ENCODE data around the gene PCMTD2.

The PCMTD2 gene

DNA sequence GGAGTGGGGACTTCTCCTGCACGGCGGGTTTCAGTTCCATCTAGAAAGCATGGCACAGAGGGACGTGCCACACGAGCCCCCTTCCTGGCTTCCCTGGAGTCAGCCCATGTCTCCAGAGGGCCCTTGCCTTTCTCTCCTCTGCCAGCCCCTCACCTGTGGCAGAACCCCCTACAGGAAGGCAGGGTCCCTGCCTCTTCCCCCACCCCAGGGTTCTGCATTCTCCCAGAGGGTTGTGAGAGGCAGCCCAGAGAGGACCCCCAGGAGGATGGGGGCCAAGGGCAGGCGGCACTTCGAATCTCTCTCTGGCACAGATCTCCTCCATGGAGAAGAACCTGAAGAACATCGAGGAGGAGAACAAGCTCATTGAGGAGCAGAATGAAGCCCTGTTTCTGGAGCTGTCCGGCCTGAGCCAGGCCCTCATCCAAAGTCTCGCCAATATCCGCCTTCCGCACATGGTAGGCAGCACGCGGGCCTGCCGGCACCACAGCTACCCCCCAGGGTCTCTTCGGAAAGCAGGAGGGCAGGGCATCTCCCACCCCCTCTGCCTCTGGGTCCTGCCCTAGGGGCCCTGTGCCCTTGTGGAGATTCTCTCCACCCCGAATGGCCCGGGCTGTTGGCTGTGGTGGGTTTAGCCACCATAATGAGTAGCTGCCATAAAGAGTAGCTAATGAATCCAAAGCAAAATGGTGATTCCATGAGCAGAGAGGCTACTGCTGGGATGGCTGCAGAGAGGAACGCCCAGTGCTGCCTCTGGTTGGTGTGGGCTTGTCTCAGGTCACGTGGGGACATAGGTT, 15.9 kb upstream of the PCMTD2 start:
- Histone ChIP-seq H3K9me3 (ENCODE audit: control insufficient read depth in 2 of 2, low read length in 2 of 2) (no peaks in the 10 kb centered on the region), H3K27ac (ENCODE audit: low read depth in 2 of 2, low read length in 2 of 2) (no peak overlapping the region), H3K36me3 (ENCODE audit: control insufficient read depth in 2 of 2, insufficient read depth in 2 of 2, low read length in 2 of 2) (no peaks in the 10 kb centered on the region), H3K9ac (ENCODE audit: low read depth in 1 of 2, low read length in 2 of 2) (no peak overlapping the region), H3K4me1 (ENCODE audit: control insufficient read depth in 2 of 2, insufficient read depth in 2 of 2, low read length in 2 of 2) (no peaks in the 10 kb centered on the region), H3K4me3 (ENCODE audit: low read length in 2 of 2) (no peak overlapping the region), H3K27me3 (ENCODE audit: control insufficient read depth in 2 of 2, insufficient read depth in 2 of 2, low read length in 2 of 2) (no peaks in the 10 kb centered on the region)

DNA sequence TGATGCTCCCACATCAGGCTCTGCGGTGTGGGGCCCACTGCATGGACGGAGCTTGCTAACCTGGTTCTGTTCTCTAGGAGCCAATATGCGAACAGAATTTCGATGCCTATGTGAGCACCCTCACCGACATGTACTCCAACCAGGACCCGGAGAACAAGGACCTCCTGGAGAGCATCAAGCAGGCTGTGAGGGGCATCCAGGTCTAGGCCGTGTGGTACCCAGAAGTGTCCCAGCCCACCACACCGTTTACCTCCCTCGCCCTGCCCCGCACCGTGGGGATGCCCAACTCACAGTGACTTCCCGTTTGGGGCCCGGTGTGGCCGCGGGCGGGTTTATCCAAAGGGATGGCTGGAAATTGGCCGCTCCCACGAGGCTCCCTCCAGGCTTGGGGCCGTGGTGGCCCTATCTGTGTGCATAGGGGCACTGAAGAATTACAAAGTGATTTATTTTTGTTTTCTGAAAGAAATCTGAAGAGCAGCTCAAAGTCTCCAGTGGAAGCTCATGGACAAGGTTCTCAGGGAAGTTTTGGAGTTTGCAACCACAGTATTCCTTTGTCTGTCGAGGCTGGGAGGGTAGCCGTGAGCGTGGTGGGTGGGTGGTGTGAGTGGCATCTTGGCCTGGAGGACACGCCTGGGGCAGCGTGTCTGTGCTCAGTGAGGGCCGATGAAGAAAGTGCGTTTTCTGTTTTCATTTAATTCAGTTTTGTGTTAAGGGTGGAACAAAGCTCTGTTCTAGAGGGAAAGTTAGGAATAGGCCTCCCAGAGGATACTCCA, 15.1 kb upstream of the PCMTD2 start:
- H3K4me3 ChIP-seq (ENCODE audit: low read length in 2 of 2) = no peak overlapping the region
- no peaks in the 10 kb centered on the region for H3K9me3 ChIP-seq (ENCODE audit: control insufficient read depth in 2 of 2, low read length in 2 of 2)
- no peak overlapping the region for H3K27ac ChIP-seq (ENCODE audit: low read depth in 2 of 2, low read length in 2 of 2)
- H3K27me3 ChIP-seq (ENCODE audit: control insufficient read depth in 2 of 2, insufficient read depth in 2 of 2, low read length in 2 of 2) = peaks cover 0 to 2% of the 10 kb centered on the region in 2 donors
- no peaks in the 10 kb centered on the region for H3K4me1 ChIP-seq (ENCODE audit: control insufficient read depth in 2 of 2, insufficient read depth in 2 of 2, low read length in 2 of 2)
- no peaks in the 10 kb centered on the region for H3K36me3 ChIP-seq (ENCODE audit: control insufficient read depth in 2 of 2, insufficient read depth in 2 of 2, low read length in 2 of 2)
- no peak overlapping the region for H3K9ac ChIP-seq (ENCODE audit: low read depth in 1 of 2, low read length in 2 of 2)

DNA sequence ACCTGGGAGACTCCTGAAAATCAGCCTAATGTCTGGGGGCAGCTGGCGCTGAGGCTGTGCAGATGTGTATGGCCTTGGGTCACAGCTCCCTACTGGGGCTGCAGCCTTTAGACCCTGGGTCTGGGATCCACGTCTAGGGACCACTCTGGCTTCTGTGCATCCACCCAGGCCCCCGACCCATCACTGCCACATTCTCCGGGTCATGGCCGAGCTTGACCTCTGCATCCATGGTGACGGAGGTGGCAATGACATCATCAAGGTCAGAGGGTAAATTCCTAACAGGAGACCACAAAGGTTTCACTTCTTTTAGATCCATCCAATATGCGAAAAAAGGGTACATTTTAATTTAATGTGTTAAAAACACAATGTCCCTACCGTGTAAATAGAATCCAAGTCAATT, 14.5 kb upstream of the PCMTD2 start:
- Histone ChIP-seq H3K27me3 (ENCODE audit: control insufficient read depth in 2 of 2, insufficient read depth in 2 of 2, low read length in 2 of 2) (peaks cover 0 to 2% of the 10 kb centered on the region in 2 donors), H3K9ac (ENCODE audit: low read depth in 1 of 2, low read length in 2 of 2) (no peak overlapping the region), H3K4me3 (ENCODE audit: low read length in 2 of 2) (no peak overlapping the region), H3K36me3 (ENCODE audit: control insufficient read depth in 2 of 2, insufficient read depth in 2 of 2, low read length in 2 of 2) (no peaks in the 10 kb centered on the region), H3K27ac (ENCODE audit: low read depth in 2 of 2, low read length in 2 of 2) (no peak overlapping the region), H3K9me3 (ENCODE audit: control insufficient read depth in 2 of 2, low read length in 2 of 2) (no peaks in the 10 kb centered on the region), H3K4me1 (ENCODE audit: control insufficient read depth in 2 of 2, insufficient read depth in 2 of 2, low read length in 2 of 2) (no peaks in the 10 kb centered on the region)

DNA sequence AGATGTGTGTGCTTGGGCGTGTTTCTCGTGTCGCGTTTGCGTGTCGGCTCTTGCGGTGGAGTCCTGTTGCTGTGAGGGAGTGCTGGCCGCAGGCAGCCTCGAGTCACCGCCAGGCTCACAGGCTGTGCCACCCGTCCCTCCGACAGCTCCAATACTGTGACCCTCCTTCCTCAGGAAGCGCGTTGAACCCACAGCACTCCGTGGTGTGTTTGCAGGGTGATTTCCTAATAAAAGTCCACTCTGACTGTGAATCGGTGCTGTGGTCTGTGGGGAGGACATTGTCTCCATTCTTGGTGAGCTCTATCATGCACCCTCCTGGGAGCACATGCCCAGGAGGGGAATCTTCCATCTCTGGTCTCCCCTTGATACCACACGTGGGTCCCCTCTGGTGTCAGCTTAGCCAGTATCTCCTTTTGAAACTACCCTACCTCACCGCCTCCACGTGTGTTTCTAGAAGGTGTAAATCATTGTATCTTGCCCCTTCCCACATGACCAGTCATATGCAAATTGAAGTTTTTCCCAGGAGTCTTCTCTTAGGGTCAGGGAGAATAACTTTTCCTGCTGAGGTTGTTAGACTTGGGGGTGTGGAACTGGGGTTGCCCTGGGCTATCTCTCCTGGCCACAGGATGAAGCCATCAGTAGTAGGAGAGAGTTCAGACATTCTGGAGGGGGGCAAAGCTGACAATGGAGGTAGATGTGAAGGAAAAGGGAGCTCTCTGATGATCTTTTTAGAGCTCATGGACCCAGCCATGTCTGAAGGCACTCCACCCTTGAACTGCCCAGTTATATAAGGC, 13.3 kb upstream of the PCMTD2 start:
- no peaks in the 10 kb centered on the region for H3K36me3 ChIP-seq (ENCODE audit: control insufficient read depth in 2 of 2, insufficient read depth in 2 of 2, low read length in 2 of 2)
- H3K4me1 ChIP-seq (ENCODE audit: control insufficient read depth in 2 of 2, insufficient read depth in 2 of 2, low read length in 2 of 2) = no peaks in the 10 kb centered on the region
- no peaks in the 10 kb centered on the region for H3K9me3 ChIP-seq (ENCODE audit: control insufficient read depth in 2 of 2, low read length in 2 of 2)
- peaks cover 0 to 2% of the 10 kb centered on the region in 2 donors for H3K27me3 ChIP-seq (ENCODE audit: control insufficient read depth in 2 of 2, insufficient read depth in 2 of 2, low read length in 2 of 2)
- H3K4me3 ChIP-seq (ENCODE audit: low read length in 2 of 2) = no peak overlapping the region
- no peak overlapping the region for H3K27ac ChIP-seq (ENCODE audit: low read depth in 2 of 2, low read length in 2 of 2)
- no peak overlapping the region for H3K9ac ChIP-seq (ENCODE audit: low read depth in 1 of 2, low read length in 2 of 2)

DNA sequence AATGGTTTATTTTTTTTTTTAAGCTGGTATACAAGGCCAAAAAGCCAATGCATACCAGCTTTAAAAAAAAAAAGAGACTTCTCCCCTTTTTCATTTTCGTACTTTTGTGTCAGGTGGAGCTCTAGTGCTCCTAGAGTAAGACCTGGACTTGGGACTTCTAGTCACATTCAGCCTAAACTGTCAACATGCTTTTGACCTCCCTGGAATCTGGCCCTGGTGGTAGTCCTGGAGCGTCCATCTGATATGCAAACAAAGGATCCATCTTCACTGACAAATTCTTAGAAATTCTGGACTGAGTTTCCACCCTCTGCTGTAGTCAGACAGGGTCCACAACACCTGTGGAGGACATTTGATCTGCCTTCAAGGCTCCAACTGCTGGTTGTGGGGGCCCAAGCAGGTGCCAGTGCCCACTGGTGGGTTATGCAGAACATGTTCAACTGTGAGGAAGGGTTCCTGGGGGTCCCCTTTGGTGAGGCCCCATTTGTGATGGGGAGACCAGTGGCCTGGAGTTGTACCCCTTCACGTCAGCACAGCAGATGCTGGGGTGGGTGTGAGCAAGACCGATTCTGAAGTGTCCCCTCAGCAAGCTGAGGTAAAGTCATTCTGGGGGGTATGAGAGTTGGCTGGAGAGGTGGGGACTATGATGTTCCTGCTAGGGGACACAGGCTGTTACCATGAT, 12.6 kb upstream of the PCMTD2 start:
- H3K4me1 ChIP-seq (ENCODE audit: control insufficient read depth in 2 of 2, insufficient read depth in 2 of 2, low read length in 2 of 2) = no peaks in the 10 kb centered on the region
- no peak overlapping the region for H3K4me3 ChIP-seq (ENCODE audit: low read length in 2 of 2)
- H3K27ac ChIP-seq (ENCODE audit: low read depth in 2 of 2, low read length in 2 of 2) = no peak overlapping the region
- H3K9ac ChIP-seq (ENCODE audit: low read depth in 1 of 2, low read length in 2 of 2) = no peak overlapping the region
- no peaks in the 10 kb centered on the region for H3K36me3 ChIP-seq (ENCODE audit: control insufficient read depth in 2 of 2, insufficient read depth in 2 of 2, low read length in 2 of 2)
- peaks cover 0 to 2% of the 10 kb centered on the region in 2 donors for H3K27me3 ChIP-seq (ENCODE audit: control insufficient read depth in 2 of 2, insufficient read depth in 2 of 2, low read length in 2 of 2)
- no peaks in the 10 kb centered on the region for H3K9me3 ChIP-seq (ENCODE audit: control insufficient read depth in 2 of 2, low read length in 2 of 2)

DNA sequence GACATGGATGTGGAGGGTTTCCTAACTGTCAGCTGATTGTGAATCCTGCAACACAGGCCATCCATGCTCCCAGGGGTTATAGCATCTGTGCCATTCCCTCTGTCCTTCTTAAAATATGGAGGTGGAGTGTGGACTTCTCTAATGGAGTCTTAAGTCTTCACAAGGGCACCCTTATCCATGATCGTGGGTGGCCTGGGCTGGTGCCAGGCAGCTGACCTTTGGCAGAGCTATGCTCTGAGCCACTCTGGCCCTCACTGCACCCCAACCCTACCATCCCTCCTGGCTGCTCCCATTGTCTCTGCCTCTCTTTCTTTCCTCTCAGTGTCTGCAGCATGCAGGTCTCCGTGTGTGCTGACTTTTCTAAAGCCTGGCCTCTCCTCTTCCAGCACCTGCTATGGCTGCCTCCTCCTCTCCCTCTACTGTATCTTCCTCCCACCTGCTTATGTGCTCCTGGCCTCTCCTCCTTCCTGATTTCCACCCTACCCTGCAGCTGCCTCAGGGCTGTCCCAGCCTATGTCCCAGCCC, 11.2 kb upstream of the PCMTD2 start:
- Histone ChIP-seq H3K27me3 (ENCODE audit: control insufficient read depth in 2 of 2, insufficient read depth in 2 of 2, low read length in 2 of 2) (peaks cover 0 to 2% of the 10 kb centered on the region in 2 donors), H3K9ac (ENCODE audit: low read depth in 1 of 2, low read length in 2 of 2) (no peak overlapping the region), H3K4me3 (ENCODE audit: low read length in 2 of 2) (no peak overlapping the region), H3K4me1 (ENCODE audit: control insufficient read depth in 2 of 2, insufficient read depth in 2 of 2, low read length in 2 of 2) (no peaks in the 10 kb centered on the region), H3K27ac (ENCODE audit: low read depth in 2 of 2, low read length in 2 of 2) (no peak overlapping the region), H3K36me3 (ENCODE audit: control insufficient read depth in 2 of 2, insufficient read depth in 2 of 2, low read length in 2 of 2) (no peaks in the 10 kb centered on the region), H3K9me3 (ENCODE audit: control insufficient read depth in 2 of 2, low read length in 2 of 2) (no peaks in the 10 kb centered on the region)

DNA sequence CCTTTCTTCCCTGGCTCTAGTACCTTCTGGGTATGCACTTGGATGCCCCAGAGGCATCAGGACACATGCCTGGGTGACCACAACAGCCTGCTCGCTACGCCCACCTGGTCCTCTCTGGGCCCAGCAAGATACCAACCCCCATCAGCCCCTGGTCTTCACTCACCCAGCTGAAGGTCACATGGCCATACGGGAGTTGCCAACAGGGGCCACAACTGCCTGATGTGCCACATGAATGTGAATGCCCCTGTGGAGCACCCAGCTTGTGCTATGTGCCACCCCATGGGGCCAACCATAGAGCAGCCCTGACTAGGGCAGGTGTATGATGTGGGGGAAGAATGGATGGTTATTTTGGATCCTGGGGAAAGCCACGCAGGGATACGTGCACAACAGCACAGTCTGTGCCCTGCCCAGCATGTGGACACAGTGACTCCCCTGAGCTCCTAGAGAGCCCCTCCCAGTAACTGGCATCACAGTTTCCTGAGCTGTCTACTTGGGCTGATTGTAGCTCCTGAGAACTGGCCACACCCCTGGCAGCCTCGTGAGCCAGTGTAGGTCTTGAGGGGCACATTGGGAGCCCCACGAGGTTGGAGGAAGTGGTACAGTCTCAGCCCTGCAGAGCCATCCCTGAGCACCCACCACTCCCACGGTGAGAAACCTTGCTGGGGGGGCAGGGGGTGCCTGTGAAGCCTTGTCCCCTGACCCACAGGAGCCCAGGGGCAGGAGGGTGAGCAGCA, 10.5 kb upstream of the PCMTD2 start:
- no peaks in the 10 kb centered on the region for H3K4me1 ChIP-seq (ENCODE audit: control insufficient read depth in 2 of 2, insufficient read depth in 2 of 2, low read length in 2 of 2)
- H3K9me3 ChIP-seq (ENCODE audit: control insufficient read depth in 2 of 2, low read length in 2 of 2) = no peaks in the 10 kb centered on the region
- H3K9ac ChIP-seq (ENCODE audit: low read depth in 1 of 2, low read length in 2 of 2) = no peak overlapping the region
- H3K27ac ChIP-seq (ENCODE audit: low read depth in 2 of 2, low read length in 2 of 2) = no peak overlapping the region
- H3K4me3 ChIP-seq (ENCODE audit: low read length in 2 of 2) = no peak overlapping the region
- peaks cover 0 to 2% of the 10 kb centered on the region in 2 donors for H3K27me3 ChIP-seq (ENCODE audit: control insufficient read depth in 2 of 2, insufficient read depth in 2 of 2, low read length in 2 of 2)
- H3K36me3 ChIP-seq (ENCODE audit: control insufficient read depth in 2 of 2, insufficient read depth in 2 of 2, low read length in 2 of 2) = no peaks in the 10 kb centered on the region

DNA sequence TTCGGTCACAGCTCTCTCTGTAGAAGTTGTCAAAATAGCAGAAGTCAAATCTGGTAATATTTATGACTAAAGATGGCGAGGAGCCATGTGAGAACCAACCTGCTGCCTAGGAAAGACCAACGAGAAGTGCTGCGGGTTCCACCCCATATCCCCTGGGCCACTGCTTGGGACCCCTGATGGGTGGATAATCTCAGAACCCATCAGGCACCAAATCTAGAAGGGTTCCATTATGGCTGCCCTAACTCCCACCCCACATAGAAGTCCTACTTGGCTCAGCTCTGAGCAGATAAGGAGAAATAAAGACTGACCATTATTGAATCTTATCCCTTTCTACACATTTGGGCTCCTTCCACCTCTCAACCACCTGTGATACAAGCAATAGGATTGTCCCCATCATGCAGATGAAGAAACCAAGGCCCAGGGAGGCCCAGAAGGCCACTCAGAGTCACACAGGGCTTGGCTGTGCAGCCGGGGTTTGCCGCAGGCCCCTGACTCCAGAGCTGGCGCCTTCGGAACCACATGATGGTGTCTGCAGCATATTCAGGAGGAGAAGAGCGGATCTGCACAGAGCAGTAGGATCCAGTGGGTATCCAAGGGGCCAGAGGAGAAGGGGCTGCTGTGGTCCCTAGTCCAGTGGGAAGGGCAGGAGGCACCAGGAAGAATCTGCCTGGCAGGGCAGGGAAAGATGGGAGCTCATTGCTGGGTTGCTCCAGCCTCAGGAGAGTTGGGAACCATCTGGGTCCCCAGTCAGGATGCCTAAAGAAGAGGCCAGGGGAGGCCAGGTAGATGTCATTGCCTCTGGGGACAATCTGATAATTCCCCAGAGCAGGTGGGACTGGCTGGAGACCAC, 9.6 kb upstream of the PCMTD2 start:
- Histone ChIP-seq H3K4me1 (ENCODE audit: control insufficient read depth in 2 of 2, insufficient read depth in 2 of 2, low read length in 2 of 2) (no peaks in the 10 kb centered on the region), H3K9me3 (ENCODE audit: control insufficient read depth in 2 of 2, low read length in 2 of 2) (no peaks in the 10 kb centered on the region), H3K27ac (ENCODE audit: low read depth in 2 of 2, low read length in 2 of 2) (no peak overlapping the region), H3K27me3 (ENCODE audit: control insufficient read depth in 2 of 2, insufficient read depth in 2 of 2, low read length in 2 of 2) (peaks cover 0 to 2% of the 10 kb centered on the region in 2 donors), H3K36me3 (ENCODE audit: control insufficient read depth in 2 of 2, insufficient read depth in 2 of 2, low read length in 2 of 2) (no peaks in the 10 kb centered on the region), H3K4me3 (ENCODE audit: low read length in 2 of 2) (no peak overlapping the region), H3K9ac (ENCODE audit: low read depth in 1 of 2, low read length in 2 of 2) (no peak overlapping the region)

Data from mucosa of rectum (tissue), 2 donors.